ENCODE results near the gene AEBP2. TPM values are rescaled to one million over a fixed set of nuclear protein-coding genes. Genes with fewer than 3 reads are reported as not detected.

AEBP2 gene
- total RNA-seq, 1 donor from 2014 or later, result 64.9 TPM

- Mint-ChIP-seq H3K36me3 (ENCODE audit: insufficient read depth) (peaks cover 30% of the 10 kb centered on the region), H3K4me3 (ENCODE audit: low read depth) (no peak overlapping the region), H3K27ac (peak overlapping the region; percentile 35), H3K4me1 (ENCODE audit: low read depth) (peaks cover 6% of the 10 kb centered on the region), H3K9me3 (ENCODE audit: low read depth) (no peaks in the 10 kb centered on the region), H3K27me3 (no peaks in the 10 kb centered on the region)
- no peak for DNase-seq (ENCODE audit: low spot score, unreplicated experiment)
- TF ChIP-seq CTCF (IDR thresholded peaks at IDR 0.05; ENCODE audit: unreplicated experiment), result no peak
These were observed 57.1 kb downstream of the AEBP2 start for GRCh38 chr12:19496219-19496878.

- Mint-ChIP-seq H3K27me3 (no peaks in the 10 kb centered on the region), H3K27ac (peak overlapping the region; percentile 74), H3K4me3 (ENCODE audit: low read depth) (no peak overlapping the region), H3K4me1 (ENCODE audit: low read depth) (peaks cover 6% of the 10 kb centered on the region), H3K9me3 (ENCODE audit: low read depth) (peaks cover 2% of the 10 kb centered on the region), H3K36me3 (ENCODE audit: insufficient read depth) (peaks cover 42% of the 10 kb centered on the region)
- DNase-seq (ENCODE audit: low spot score, unreplicated experiment), result no peak
- TF ChIP-seq CTCF (IDR thresholded peaks at IDR 0.05; ENCODE audit: unreplicated experiment), result no peak
These were observed 58.8 kb downstream of the AEBP2 start for GRCh38 chr12:19498099-19498498.

- no peak overlapping the region for H3K4me3 Mint-ChIP-seq (ENCODE audit: low read depth)
- H3K27ac Mint-ChIP-seq, result no peak overlapping the region
- peaks cover 6% of the 10 kb centered on the region for H3K4me1 Mint-ChIP-seq (ENCODE audit: low read depth)
- peaks cover 5% of the 10 kb centered on the region for H3K9me3 Mint-ChIP-seq (ENCODE audit: low read depth)
- no peaks in the 10 kb centered on the region for H3K27me3 Mint-ChIP-seq
- DNase-seq (ENCODE audit: low spot score, unreplicated experiment), result no peak
- TF ChIP-seq CTCF (IDR thresholded peaks at IDR 0.05; ENCODE audit: unreplicated experiment), result no peak
- peaks cover 45% of the 10 kb centered on the region for H3K36me3 Mint-ChIP-seq (ENCODE audit: insufficient read depth)
These were observed 59.7 kb downstream of the AEBP2 start for GRCh38 chr12:19499030-19499429.

- H3K27ac Mint-ChIP-seq, result peak overlapping the region; percentile 3
- peaks cover 17% of the 10 kb centered on the region for H3K4me1 Mint-ChIP-seq (ENCODE audit: low read depth)
- H3K4me3 Mint-ChIP-seq (ENCODE audit: low read depth), result no peak overlapping the region
- no peak for DNase-seq (ENCODE audit: low spot score, unreplicated experiment)
- no peak for TF ChIP-seq CTCF (IDR thresholded peaks at IDR 0.05; ENCODE audit: unreplicated experiment)
- H3K36me3 Mint-ChIP-seq (ENCODE audit: insufficient read depth), result peaks cover 27% of the 10 kb centered on the region
- peaks cover 5% of the 10 kb centered on the region for H3K9me3 Mint-ChIP-seq (ENCODE audit: low read depth)
- H3K27me3 Mint-ChIP-seq, result no peaks in the 10 kb centered on the region
These were observed 67.2 kb downstream of the AEBP2 start for GRCh38 chr12:19506497-19506896.

- Mint-ChIP-seq H3K4me3 (ENCODE audit: low read depth) (no peak overlapping the region), H3K36me3 (ENCODE audit: insufficient read depth) (peaks cover 22% of the 10 kb centered on the region), H3K9me3 (ENCODE audit: low read depth) (peaks cover 5% of the 10 kb centered on the region), H3K27ac (no peak overlapping the region), H3K27me3 (no peaks in the 10 kb centered on the region), H3K4me1 (ENCODE audit: low read depth) (peaks cover 17% of the 10 kb centered on the region)
- peak; percentile 18 for TF ChIP-seq CTCF (IDR thresholded peaks at IDR 0.05; ENCODE audit: unreplicated experiment)
- DNase-seq (ENCODE audit: low spot score, unreplicated experiment), result no peak
These were observed 68.5 kb downstream of the AEBP2 start for GRCh38 chr12:19507823-19508222.
